A673 (cell line): ENCODE results near the gene LRP1. TPM values are rescaled to one million over a fixed set of nuclear protein-coding genes. Genes with fewer than 3 reads are reported as not detected.

ENCODE experiments used
- BruUV-seq: library from RNA; stranded (reverse); fragments of 400-500 nt; replicated peaks from 2 replicates; lab custom pipeline; 2021; lab: Mats Ljungman, UMichigan
- CTCF ChIA-PET: fragments of 300-600 bp; sonication (Branson Sonifier 250); formaldehyde crosslinking; loops from one replicate; lab custom pipeline; 2022; ENCODE audit warnings: antibody characterized with exemption; lab: Charles Lee
- POLR2A ChIA-PET: fragments of 300-600 bp; sonication (Branson Sonifier 250); formaldehyde crosslinking; loops from one replicate; lab custom pipeline; 2022; ENCODE audit warnings: antibody characterized with exemption; ENCODE audit not compliant: low non-redundant PET; lab: Charles Lee
- DNase-seq: peaks from one replicate; pipeline ENCODE4 v3.0.0-alpha.2; 2015; ENCODE audit warnings: low spot score
- H3K27ac ChIP-seq: fragments of 200-600 bp; sonication (generic); 2 replicates; pipeline ENCODE4 v1.5.1; 2016; ENCODE audit warnings: mixed run types, low read depth, mild to moderate bottlenecking, mixed read lengths, antibody characterized with exemption, low read length; ENCODE audit not compliant: poor library complexity, severe bottlenecking
- H3K27me3 ChIP-seq: fragments of 200-600 bp; sonication (generic); replicated peaks from 2 replicates; pipeline ENCODE4 v1.6.1; 2017; ENCODE audit warnings: mixed run types, low read depth, mild to moderate bottlenecking, mixed read lengths, antibody characterized with exemption, low read length; ENCODE audit not compliant: insufficient read depth, poor library complexity
- H3K36me3 ChIP-seq: fragments of 200-600 bp; sonication (generic); 2 replicates; pipeline ENCODE4 v1.6.1; 2016; ENCODE audit warnings: mixed run types, mild to moderate bottlenecking, mixed read lengths, antibody characterized with exemption, low read length; ENCODE audit not compliant: insufficient read depth, poor library complexity, severe bottlenecking
- H3K4me1 ChIP-seq: fragments of 200-600 bp; sonication (generic); 2 replicates; pipeline ENCODE4 v1.6.1; 2017; ENCODE audit warnings: mixed run types, mild to moderate bottlenecking, mixed read lengths, antibody characterized with exemption, low read length; ENCODE audit not compliant: insufficient read depth, poor library complexity, severe bottlenecking
- H3K4me3 ChIP-seq: fragments of 200-600 bp; sonication (generic); 2 replicates; pipeline ENCODE4 v1.5.1; 2016; ENCODE audit warnings: low read depth, mixed run types, mild to moderate bottlenecking, mixed read lengths, low read length; ENCODE audit not compliant: poor library complexity, severe bottlenecking
- H3K9me3 ChIP-seq: fragments of 200-600 bp; sonication (generic); 2 replicates; pipeline ENCODE4 v1.6.1; 2016; ENCODE audit warnings: mixed run types, low read depth, mild to moderate bottlenecking, mixed read lengths, antibody characterized with exemption, low read length; ENCODE audit not compliant: poor library complexity, severe bottlenecking
- CTCF ChIP-seq: fragments of 300-800, 200-600 bp; sonication (generic); conservative IDR thresholded peaks from 2 replicates; pipeline ENCODE4 v1.5.1; 2017; ENCODE audit warnings: low read depth, mild to moderate bottlenecking, antibody characterized with exemption, low read length, moderate library complexity, mixed read lengths
- EZH2 ChIP-seq: fragments of 200-600 bp; sonication (generic); IDR thresholded peaks from 2 replicates; pipeline ENCODE4 v1.6.1; 2017; ENCODE audit warnings: borderline replicate concordance, low read depth, mild to moderate bottlenecking, mixed read lengths, antibody characterized with exemption, low read length; ENCODE audit not compliant: poor library complexity, severe bottlenecking
- intact Hi-C: fragments of 100-400 bp; cut with micrococcal nuclease; formaldehyde crosslinking; loops from one replicate; pipeline ENCODE4 v1.10.0; 2022; ENCODE audit not compliant: unreplicated experiment
- total RNA-seq: library from RNA; stranded (reverse); gene quantifications from 2 replicates; pipeline ENCODE4 v1.2.3, GENCODE V29; 2021

LRP1 gene
- total RNA-seq, 1 experiment from 2014 or later: 31.0 TPM

- BruUV-seq: no TSS peak
- H3K4me1 ChIP-seq: peaks cover 4% of the 10 kb centered on the region
- no peak overlapping the region for H3K27ac ChIP-seq
- intact Hi-C loops: loop anchor here (2.0 kb wide), 2 partner anchors 48 to 58 kb away; no protein-coding TSS in a partner anchor
- TF ChIP-seq CTCF: peak; percentile 93
- TF ChIP-seq EZH2: no peak
- H3K4me3 ChIP-seq: no peak overlapping the region
- H3K27me3 ChIP-seq: no peaks in the 10 kb centered on the region
- ChIA-PET CTCF (interaction anchor here (0.5 to 2.0 kb wide), 11 partner anchors 8 to 590 kb away, joined by 3 to 16 read pairs (median 3); partner anchors contain the start of genes NEMP1 and STAT6), POLR2A (interaction anchor here (0.6 kb wide), 2 partner anchors 21 to 25 kb away, joined by 3 read pairs; no protein-coding TSS in a partner anchor)
- no peaks in the 10 kb centered on the region for H3K9me3 ChIP-seq
- no peaks in the 10 kb centered on the region for H3K36me3 ChIP-seq
- DNase-seq: peak; percentile 86
Observed at GRCh38 chr12:57124261-57124877, 3.9 kb upstream of the LRP1 start.

- DNase-seq: no peak
- no peaks in the 10 kb centered on the region for H3K9me3 ChIP-seq
- no peak overlapping the region for H3K27ac ChIP-seq
- no peak overlapping the region for H3K4me3 ChIP-seq
- no peak for TF ChIP-seq EZH2
- TF ChIP-seq CTCF: no peak
- H3K27me3 ChIP-seq: no peaks in the 10 kb centered on the region
- no TSS peak for BruUV-seq
- no peaks in the 10 kb centered on the region for H3K36me3 ChIP-seq
- POLR2A ChIA-PET: no interaction called here
- intact Hi-C loops: loop anchor here (5.0 kb wide), 1 partner anchor 116 kb away; no protein-coding TSS in a partner anchor
- H3K4me1 ChIP-seq: peaks cover 14% of the 10 kb centered on the region
- CTCF ChIA-PET: no interaction called here
Observed at GRCh38 chr12:57126061-57126460, 2.2 kb upstream of the LRP1 start.

GRCh38 chr12:57126561-57126960 lies 1.7 kb upstream of the LRP1 start:
- Histone ChIP-seq H3K36me3 (no peaks in the 10 kb centered on the region), H3K27me3 (no peaks in the 10 kb centered on the region), H3K4me3 (no peak overlapping the region), H3K27ac (no peak overlapping the region), H3K9me3 (no peaks in the 10 kb centered on the region), H3K4me1 (peaks cover 14% of the 10 kb centered on the region)
- no peak for DNase-seq
- TF ChIP-seq EZH2 (no peak), CTCF (no peak)
- POLR2A ChIA-PET: interaction anchor here (0.7 kb wide), 1 partner anchor 13 kb away, joined by 3 read pairs; no protein-coding TSS in a partner anchor
- CTCF ChIA-PET: interaction anchor here (1.2 kb wide), 1 partner anchor 49 kb away, joined by 3 read pairs; no protein-coding TSS in a partner anchor
- no TSS peak for BruUV-seq
- intact Hi-C loops: loop anchor here (5.0 kb wide), 1 partner anchor 116 kb away; no protein-coding TSS in a partner anchor
